Measurements from ENCODE around the gene ARSG.

DNA sequence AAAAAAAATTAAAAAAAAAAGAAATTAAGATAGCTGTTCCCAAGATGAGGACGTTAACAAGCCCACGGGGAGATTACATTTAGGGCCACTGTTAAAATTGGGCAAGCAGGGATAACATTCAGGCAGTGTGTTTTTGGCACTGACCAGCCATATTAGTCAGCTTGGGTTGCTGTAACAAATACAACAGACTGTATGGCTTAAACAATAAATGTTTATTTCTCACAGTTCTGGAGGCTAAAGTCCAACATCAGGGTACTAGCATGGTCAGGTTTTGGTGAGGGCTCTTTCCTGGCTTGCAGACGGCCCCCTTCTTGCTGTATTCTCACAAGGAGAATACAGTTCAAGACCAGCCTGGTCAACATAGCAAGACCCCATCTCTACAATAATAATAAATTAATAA lies 31.3 kb downstream of the ARSG start:
- TF ChIP-seq CTCF (conservative IDR thresholded peaks at IDR 0.05; ENCODE audit: low read length) (no peak), EZH2phosphoT487 (IDR thresholded peaks at IDR 0.05; ENCODE audit: borderline replicate concordance, low read depth, low read length) (no peak)
